Left kidney (tissue), 2 donors: Measurements from ENCODE around the gene G3BP1. TPM values are rescaled to one million over a fixed set of nuclear protein-coding genes. Genes with fewer than 3 reads are reported as not detected.
A peak's percentile ranks its signal among the peaks of the same experiment; 100 is the strongest.
"Not testable (repeated sequence)": the region's sequence is repeated elsewhere in the genome, so short reads cannot be mapped to it uniquely, and the experiment has no call there.

Experiments
- DNase-seq: peaks from one replicate; pipeline ENCODE4 v3.0.0-alpha.2; 2013
- polyA plus RNA-seq: library from polyadenylated mRNA; unstranded; fragments of 120-200 nt; gene quantifications from one replicate; pipeline ENCODE4 v1.2.1, GENCODE V29; 2013; ENCODE audit not compliant: insufficient read length

Gene G3BP1
- polyA plus RNA-seq, 1 donor, result 178 TPM

- no peak for DNase-seq
Observed at GRCh38 chr5:151793358-151793757, 21.6 kb downstream of the G3BP1 start.

- DNase-seq, result no peak
Observed at GRCh38 chr5:151795426-151795825, 23.7 kb downstream of the G3BP1 start.

- no peak for DNase-seq
Observed at GRCh38 chr5:151798674-151799073, 26.9 kb downstream of the G3BP1 start.

- DNase-seq, result no peak
Observed at GRCh38 chr5:151799407-151799806, 27.7 kb downstream of the G3BP1 start.

- no peak for DNase-seq
Observed at GRCh38 chr5:151800532-151800931, 28.8 kb downstream of the G3BP1 start.

GRCh38 chr5:151805414-151806223 lies 33.9 kb downstream of the G3BP1 start:
- DNase-seq, result no peak

- no peak for DNase-seq
Observed at GRCh38 chr5:151808451-151809169, 36.9 kb downstream of the G3BP1 start.

GRCh38 chr5:151810449-151810848 lies 38.7 kb downstream of the G3BP1 start:
- no peak for DNase-seq

- no peak for DNase-seq
Observed at GRCh38 chr5:151810897-151811296, 39.1 kb downstream of the G3BP1 start.

GRCh38 chr5:151811593-151812321 lies 40.0 kb downstream of the G3BP1 start:
- no peak for DNase-seq

- no peak for DNase-seq
Observed at GRCh38 chr5:151812757-151813309, 41.1 kb downstream of the G3BP1 start.

GRCh38 chr5:151815051-151815450 lies 43.3 kb downstream of the G3BP1 start:
- no peak for DNase-seq

- DNase-seq, result no peak
Observed at GRCh38 chr5:151819830-151820229, 48.1 kb downstream of the G3BP1 start.

- no peak for DNase-seq
Observed at GRCh38 chr5:151820271-151820670, 48.5 kb downstream of the G3BP1 start.

- no peak for DNase-seq
Observed at GRCh38 chr5:151820903-151821302, 49.1 kb downstream of the G3BP1 start.

- DNase-seq, result no peak
Observed at GRCh38 chr5:151822141-151822540, 50.4 kb downstream of the G3BP1 start.

GRCh38 chr5:151825445-151825844 lies 53.7 kb downstream of the G3BP1 start:
- DNase-seq, result peak; percentile 47

GRCh38 chr5:151829370-151829769 lies 57.6 kb downstream of the G3BP1 start:
- no peak for DNase-seq

GRCh38 chr5:151832843-151833242 lies 61.1 kb downstream of the G3BP1 start:
- DNase-seq, result not testable (repeated sequence)

- DNase-seq, result no peak
Observed at GRCh38 chr5:151846765-151847164, 75.0 kb downstream of the G3BP1 start.

GRCh38 chr5:151847871-151848270 lies 76.1 kb downstream of the G3BP1 start:
- no peak for DNase-seq

GRCh38 chr5:151855701-151856100 lies 83.9 kb downstream of the G3BP1 start:
- DNase-seq, result no peak

- DNase-seq, result no peak
Observed at GRCh38 chr5:151856861-151857260, 85.1 kb downstream of the G3BP1 start.
